B cell (primary cell): ENCODE results near the gene NR1D1. TPM values are rescaled to one million over a fixed set of nuclear protein-coding genes. Genes with fewer than 3 reads are reported as not detected.
A peak's percentile ranks its signal among the peaks of the same experiment; 100 is the strongest.

Source experiments
- ATAC-seq: fragments of 200-7000 bp; cut with Tn5 transposase; one replicate; pipeline ENCODE4 v1.10.0; 2021; ENCODE audit warnings: low read depth, mild to moderate bottlenecking, moderate number of reproducible peaks, moderate library complexity
- CTCF ChIA-PET: fragments of 350-600 bp; sonication (Branson Sonifier 250); formaldehyde crosslinking; loops from one replicate; lab custom pipeline; 2021; ENCODE audit warnings: antibody characterized with exemption, inconsistent platforms; lab: Charles Lee
- POLR2A ChIA-PET: fragments of 350-600 bp; sonication (Branson Sonifier 250); formaldehyde crosslinking; loops from one replicate; lab custom pipeline; 2021; ENCODE audit warnings: antibody characterized with exemption; lab: Charles Lee
- DNase-seq: peaks from one replicate; pipeline ENCODE4 v3.0.0; 2013
- H2AFZ ChIP-seq: 2 replicates; pipeline ENCODE4 v1.6.1; 2012; ENCODE audit warnings: mild to moderate bottlenecking, low read depth, low read length; ENCODE audit not compliant: insufficient read depth, poor library complexity, severe bottlenecking
- H3K27ac ChIP-seq, 2 donors: 1 replicate in 1 of 2; 2 replicates in 1 of 2; pipeline ENCODE4 v1.5.1; 2012 to 2013; ENCODE audit warnings: low read length in 2 of 2, mild to moderate bottlenecking in 2 of 2, moderate library complexity in 1 of 2
- H3K27me3 ChIP-seq, 4 experiments: fragments of 200-600 bp in 1 of 4; sonication (generic) in 1 of 4; replicated peaks in 1 of 4; 1 replicate in 2 of 4; 2 replicates in 2 of 4; pipeline versions ENCODE4 v1.6.1 to v1.7.0; 2013 to 2016; ENCODE audit warnings: low read length in 3 of 4, mild to moderate bottlenecking in 2 of 4, mixed read lengths in 1 of 4, moderate library complexity in 1 of 4; ENCODE audit not compliant: insufficient read depth in 4 of 4, control insufficient read depth in 3 of 4; ENCODE audit errors: control extremely low read depth in 1 of 4
- H3K36me3 ChIP-seq, 2 experiments: replicated peaks in 1 of 2; 1 replicate in 1 of 2; 2 replicates in 1 of 2; pipeline versions ENCODE4 v1.6.1 to v1.7.1; 2013; ENCODE audit warnings: low read length in 1 of 2; ENCODE audit not compliant: insufficient read depth in 2 of 2, control insufficient read depth in 1 of 2; ENCODE audit errors: control extremely low read depth in 1 of 2, extremely low read depth in 1 of 2
- H3K4me1 ChIP-seq, 2 donors: fragments of 200-600 bp in 1 of 2; sonication (generic) in 1 of 2; 1 replicate in 1 of 2; 2 replicates in 1 of 2; pipeline versions ENCODE4 v1.5.1 to v1.6.1; 2013 to 2017; ENCODE audit warnings: low read length in 2 of 2; ENCODE audit not compliant: control insufficient read depth in 2 of 2, insufficient read depth in 2 of 2
- H3K4me2 ChIP-seq: replicated peaks from 2 replicates; pipeline ENCODE3; 2012; ENCODE audit warnings: mild to moderate bottlenecking, low read depth, low read length; ENCODE audit not compliant: poor library complexity, severe bottlenecking
- H3K4me3 ChIP-seq, 5 experiments: fragments of 200-600 bp in 1 of 5; sonication (generic) in 1 of 5; 1 replicate in 3 of 5; 2 replicates in 2 of 5; pipeline versions ENCODE4 v1.5.1 to v1.7.0; 2011 to 2016; ENCODE audit warnings: low read length in 4 of 5, mild to moderate bottlenecking in 4 of 5, low read depth in 2 of 5, control low read depth in 1 of 5, moderate library complexity in 1 of 5; ENCODE audit not compliant: insufficient read depth in 1 of 5; ENCODE audit errors: control extremely low read depth in 1 of 5, extremely low read depth in 1 of 5
- H3K79me2 ChIP-seq: fragments of 200-600 bp; sonication (generic); one replicate; pipeline ENCODE4 v1.6.0; 2016; ENCODE audit warnings: low read length; ENCODE audit not compliant: control insufficient read depth, insufficient read depth
- H3K9ac ChIP-seq: fragments of 200-600 bp; sonication (generic); 2 replicates; pipeline ENCODE4 v1.6.1; 2017; ENCODE audit warnings: mild to moderate bottlenecking, low read length, moderate library complexity
- H3K9me3 ChIP-seq, 3 donors: one replicate each; pipeline versions ENCODE4 v1.6.1 to v1.7.1; 2013; ENCODE audit warnings: low read length in 2 of 3; ENCODE audit not compliant: control insufficient read depth in 2 of 3, insufficient read depth in 1 of 3; ENCODE audit errors: control extremely low read depth in 1 of 3
- H4K20me1 ChIP-seq: 2 replicates; pipeline ENCODE4 v1.6.0; 2012; ENCODE audit warnings: mild to moderate bottlenecking, low read length; ENCODE audit not compliant: insufficient read depth, control insufficient read depth, poor library complexity, severe bottlenecking
- H3K27ac Mint-ChIP-seq: one replicate; pipeline ENCODE4 v1.8.0; 2021; ENCODE audit warnings: mixed read lengths
- H3K27me3 Mint-ChIP-seq: one replicate; pipeline ENCODE4 v1.8.0; 2021; ENCODE audit warnings: mixed read lengths
- H3K4me1 Mint-ChIP-seq: one replicate; pipeline ENCODE4 v1.8.0; 2021; ENCODE audit warnings: mixed read lengths
- H3K4me3 Mint-ChIP-seq: one replicate; pipeline ENCODE4 v1.8.0; 2021; ENCODE audit warnings: mixed read lengths
- H3K9me3 Mint-ChIP-seq: one replicate; pipeline ENCODE4 v1.8.0; 2022; ENCODE audit warnings: mixed read lengths; ENCODE audit not compliant: insufficient read depth
- EZH2 ChIP-seq: IDR thresholded peaks from 2 replicates; pipeline ENCODE4 v1.6.1; 2012; ENCODE audit warnings: borderline replicate concordance, low read depth, mild to moderate bottlenecking, moderate library complexity, low read length; ENCODE audit not compliant: insufficient read depth, poor library complexity, severe bottlenecking
- WGBS: methylation state at CpG from one replicate; pipeline ENCODE4 v1.1.5; 2013; ENCODE audit warnings: missing lambda C conversion rate; ENCODE audit not compliant: insufficient coverage; 5-methylcytosine and 5-hydroxymethylcytosine counted together
- intact Hi-C: fragments of 100-400 bp; cut with micrococcal nuclease; formaldehyde crosslinking; loops from one replicate; pipeline ENCODE4 v1.10.0; 2022
- polyA plus RNA-seq: library from polyadenylated mRNA; depleted of rRNA; stranded (reverse); fragments of >200 nt; gene quantifications from 2 replicates; pipeline ENCODE4 v1.2.3, GENCODE V29; 2012
- total RNA-seq, 2 donors: library from RNA; stranded (reverse); fragments of 120-200 nt in 1 of 2; gene quantifications; 1 replicate in 1 of 2; 2 replicates in 1 of 2; pipeline versions ENCODE4 v1.2.3 to v1.2.4, GENCODE V29; 2013 to 2022
- TF ChIP-seq, protein P1 (sequence below): fragments of 200-600 bp; IDR thresholded peaks from one replicate; pipeline ENCODE4 v1.8.0; 2022; ENCODE audit warnings: antibody characterized with exemption, mild to moderate bottlenecking

NR1D1 gene
- total and polyA plus RNA-seq, 2 donors (not counting 1 experiment from before 2014, with no cell fraction given) = 6.7 to 7.7 TPM

DNA sequence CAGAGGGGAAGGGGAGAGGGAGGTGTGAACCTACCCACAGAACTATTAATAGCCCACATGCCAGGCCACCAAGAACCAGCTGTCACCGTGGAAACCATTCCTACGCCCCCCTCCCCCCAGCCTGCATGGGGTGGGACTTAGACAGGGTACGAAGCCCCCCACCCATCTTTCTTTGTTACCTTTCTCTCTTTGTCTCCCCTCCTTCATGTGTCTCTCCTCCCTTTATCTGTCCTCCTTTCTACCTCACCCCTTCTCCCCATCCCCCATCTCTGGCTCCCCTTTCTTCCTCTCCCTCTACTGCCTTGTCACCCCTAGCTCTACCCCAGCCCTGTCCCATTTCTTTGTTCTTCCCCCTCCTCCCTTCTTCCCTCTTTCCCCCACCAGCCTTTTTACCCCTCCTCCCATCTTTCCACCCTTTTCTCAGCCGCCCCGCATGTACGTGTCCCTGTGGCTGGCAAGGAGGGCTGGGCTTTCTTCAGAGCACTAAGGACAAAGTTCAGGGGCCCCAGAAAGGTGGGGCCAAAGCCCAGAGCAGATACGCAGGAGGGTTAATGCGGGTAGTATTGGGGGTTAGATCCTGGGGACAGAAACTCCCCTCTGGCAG lies 29.6 kb downstream of the NR1D1 start:
- Mint-ChIP-seq H3K27ac (peak overlapping the region; percentile 75), H3K4me3 (peak overlapping the region; percentile 88), H3K9me3 (no peaks in the 10 kb centered on the region), H3K4me1 (peaks cover 73% of the 10 kb centered on the region), H3K27me3 (no peaks in the 10 kb centered on the region)
- no peak overlapping the region for H2AFZ ChIP-seq
- POLR2A ChIA-PET = interaction anchor here (0.6 kb wide), 1 partner anchor 88 kb away, joined by 3 read pairs; no protein-coding TSS in a partner anchor
- CTCF ChIA-PET = interaction anchor here (1.4 to 8.4 kb wide), 3 partner anchors 12 to 41 kb away, joined by 5 to 128 read pairs (median 70); partner anchors contain the start of gene NR1D1
- H4K20me1 ChIP-seq = peaks cover 34% of the 10 kb centered on the region
- no peak overlapping the region for H3K4me3 ChIP-seq
- 32% methylated on average over 7 of the region's 8 CpGs for WGBS
- DNase-seq = no peak
- no peak overlapping the region for H3K9ac ChIP-seq
- intact Hi-C loops = no loop called here
- no peak for ATAC-seq
- H3K27ac ChIP-seq = peak overlapping the region in 1 of 2 donors; percentile 23
- H3K4me2 ChIP-seq = peak overlapping the region; percentile 86
- no peak for TF ChIP-seq EZH2
- TF ChIP-seq, protein P1, sequence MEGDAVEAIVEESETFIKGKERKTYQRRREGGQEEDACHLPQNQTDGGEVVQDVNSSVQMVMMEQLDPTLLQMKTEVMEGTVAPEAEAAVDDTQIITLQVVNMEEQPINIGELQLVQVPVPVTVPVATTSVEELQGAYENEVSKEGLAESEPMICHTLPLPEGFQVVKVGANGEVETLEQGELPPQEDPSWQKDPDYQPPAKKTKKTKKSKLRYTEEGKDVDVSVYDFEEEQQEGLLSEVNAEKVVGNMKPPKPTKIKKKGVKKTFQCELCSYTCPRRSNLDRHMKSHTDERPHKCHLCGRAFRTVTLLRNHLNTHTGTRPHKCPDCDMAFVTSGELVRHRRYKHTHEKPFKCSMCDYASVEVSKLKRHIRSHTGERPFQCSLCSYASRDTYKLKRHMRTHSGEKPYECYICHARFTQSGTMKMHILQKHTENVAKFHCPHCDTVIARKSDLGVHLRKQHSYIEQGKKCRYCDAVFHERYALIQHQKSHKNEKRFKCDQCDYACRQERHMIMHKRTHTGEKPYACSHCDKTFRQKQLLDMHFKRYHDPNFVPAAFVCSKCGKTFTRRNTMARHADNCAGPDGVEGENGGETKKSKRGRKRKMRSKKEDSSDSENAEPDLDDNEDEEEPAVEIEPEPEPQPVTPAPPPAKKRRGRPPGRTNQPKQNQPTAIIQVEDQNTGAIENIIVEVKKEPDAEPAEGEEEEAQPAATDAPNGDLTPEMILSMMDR = no peak
- H3K36me3 ChIP-seq = peaks cover 0 to 2% of the 10 kb centered on the region in 2 experiments
- H3K79me2 ChIP-seq = peaks cover 33% of the 10 kb centered on the region
- peaks cover 54 to 56% of the 10 kb centered on the region in 2 donors for H3K4me1 ChIP-seq
- H3K27me3 ChIP-seq = no peaks in the 10 kb centered on the region
- H3K9me3 ChIP-seq = no peaks in the 10 kb centered on the region
